Fibroblast of mammary gland (primary cell): ENCODE measurements around the gene HAX1.
"Not testable (repeated sequence)": the region's sequence is repeated elsewhere in the genome, so short reads cannot be mapped to it uniquely, and the experiment has no call there.

Experiments used
- DNase-seq: peaks from one replicate; pipeline ENCODE4 v3.0.0-alpha.2; 2010; ENCODE audit warnings: low read depth
- H3K4me3 ChIP-seq: 2 replicates; pipeline ENCODE4 v1.5.1; 2011; ENCODE audit warnings: low read depth, mild to moderate bottlenecking, low read length, moderate library complexity; ENCODE audit not compliant: control insufficient read depth
- TF ChIP-seq, protein P1 (sequence below): conservative IDR thresholded peaks from 2 replicates; pipeline ENCODE4 v1.5.1; 2011; ENCODE audit warnings: low read depth, low read length, inconsistent platforms; ENCODE audit not compliant: control insufficient read depth, insufficient read depth

The HAX1 gene

DNA sequence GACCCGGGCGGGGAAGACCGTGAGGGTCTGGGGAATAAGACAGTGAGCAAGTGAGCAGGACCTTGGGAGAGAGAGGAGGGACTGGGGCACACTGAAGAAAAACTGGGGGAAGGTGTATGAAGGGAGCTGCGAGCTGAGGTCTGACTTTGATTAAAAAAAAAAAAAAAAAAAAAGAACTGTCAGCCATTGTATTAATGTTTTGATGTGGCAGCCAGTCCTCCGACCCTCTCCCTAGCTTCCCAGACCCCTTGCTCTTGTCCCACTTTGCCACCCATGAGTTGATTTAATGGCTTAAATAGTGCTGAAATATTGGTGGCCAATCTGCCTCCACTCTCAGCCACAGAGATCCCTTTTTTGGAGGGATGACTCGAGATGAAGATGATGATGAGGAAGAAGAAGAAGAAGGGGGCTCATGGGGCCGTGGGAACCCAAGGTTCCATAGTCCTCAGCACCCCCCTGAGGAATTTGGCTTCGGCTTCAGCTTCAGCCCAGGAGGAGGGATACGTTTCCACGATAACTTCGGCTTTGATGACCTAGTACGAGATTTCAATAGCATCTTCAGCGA is 652 bp downstream of the HAX1 start:
- TF ChIP-seq, protein P1, sequence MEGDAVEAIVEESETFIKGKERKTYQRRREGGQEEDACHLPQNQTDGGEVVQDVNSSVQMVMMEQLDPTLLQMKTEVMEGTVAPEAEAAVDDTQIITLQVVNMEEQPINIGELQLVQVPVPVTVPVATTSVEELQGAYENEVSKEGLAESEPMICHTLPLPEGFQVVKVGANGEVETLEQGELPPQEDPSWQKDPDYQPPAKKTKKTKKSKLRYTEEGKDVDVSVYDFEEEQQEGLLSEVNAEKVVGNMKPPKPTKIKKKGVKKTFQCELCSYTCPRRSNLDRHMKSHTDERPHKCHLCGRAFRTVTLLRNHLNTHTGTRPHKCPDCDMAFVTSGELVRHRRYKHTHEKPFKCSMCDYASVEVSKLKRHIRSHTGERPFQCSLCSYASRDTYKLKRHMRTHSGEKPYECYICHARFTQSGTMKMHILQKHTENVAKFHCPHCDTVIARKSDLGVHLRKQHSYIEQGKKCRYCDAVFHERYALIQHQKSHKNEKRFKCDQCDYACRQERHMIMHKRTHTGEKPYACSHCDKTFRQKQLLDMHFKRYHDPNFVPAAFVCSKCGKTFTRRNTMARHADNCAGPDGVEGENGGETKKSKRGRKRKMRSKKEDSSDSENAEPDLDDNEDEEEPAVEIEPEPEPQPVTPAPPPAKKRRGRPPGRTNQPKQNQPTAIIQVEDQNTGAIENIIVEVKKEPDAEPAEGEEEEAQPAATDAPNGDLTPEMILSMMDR = no peak
- peak overlapping the region; percentile 100 for H3K4me3 ChIP-seq

DNA sequence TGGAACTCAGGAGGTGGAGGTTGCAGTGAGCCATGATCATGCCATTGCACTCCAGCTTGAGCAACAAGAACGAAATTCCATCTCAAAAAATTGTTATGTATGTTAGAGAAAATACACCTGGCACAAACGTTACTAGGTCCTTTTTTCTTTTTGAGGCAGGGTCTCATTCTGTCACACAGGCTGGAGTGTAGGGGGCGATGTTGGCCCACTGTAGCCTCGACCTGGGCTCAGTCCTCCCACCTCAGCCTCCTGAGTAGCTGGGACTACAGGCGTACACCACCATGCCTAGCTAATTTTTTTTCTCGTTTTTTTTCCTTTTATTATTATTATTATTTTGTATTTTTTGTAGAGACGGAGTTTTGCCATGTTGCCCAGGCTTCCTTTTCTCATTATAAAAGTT is 4.4 kb downstream of the HAX1 start:
- no peak for DNase-seq
- TF ChIP-seq, protein P1 = peak; percentile 11
- H3K4me3 ChIP-seq = no peak overlapping the region

More for the DNA sequence above, 652 bp downstream of the HAX1 start:
- no peak for DNase-seq

DNA sequence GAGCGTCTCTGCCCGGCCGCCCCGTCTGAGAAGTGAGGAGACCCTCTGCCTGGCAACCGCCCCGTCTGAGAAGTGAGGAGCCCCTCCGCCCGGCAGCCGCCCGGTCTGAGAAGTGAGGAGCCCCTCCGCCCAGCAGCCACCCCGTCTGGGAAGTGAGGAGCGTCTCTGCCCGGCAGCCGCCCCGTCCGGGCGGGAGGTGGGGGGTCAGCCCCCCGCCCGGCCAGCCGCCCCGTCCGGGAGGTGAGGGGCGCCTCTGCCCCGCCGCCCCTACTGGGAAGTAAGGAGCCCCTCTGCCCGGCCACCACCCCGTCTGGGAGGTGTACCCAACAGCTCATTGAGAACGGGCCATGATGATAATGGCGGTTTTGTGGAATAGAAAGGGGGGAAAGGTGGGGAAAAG is 15.2 kb downstream of the HAX1 start:
- not testable (repeated sequence) for H3K4me3 ChIP-seq, DNase-seq

DNA sequence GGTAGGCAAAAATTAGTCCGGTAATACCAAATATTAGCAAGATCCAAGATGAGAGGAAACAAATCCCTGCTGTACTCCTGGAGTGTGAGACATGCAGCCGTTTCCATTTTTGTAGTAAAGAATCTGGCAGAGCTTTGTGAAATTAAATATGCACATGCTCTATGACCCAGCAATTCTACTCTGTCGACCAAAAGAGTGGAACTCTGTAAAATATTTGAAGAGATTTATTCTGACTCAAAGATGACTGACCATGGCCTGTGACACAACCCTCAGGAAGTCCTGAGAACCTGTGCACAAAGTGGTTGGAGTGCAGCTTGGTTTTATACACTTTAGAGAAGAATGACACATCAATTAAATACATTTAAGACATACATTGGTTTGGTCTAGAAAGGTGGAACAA is 16.2 kb downstream of the HAX1 start:
- no peak for DNase-seq
- TF ChIP-seq, protein P1 = no peak

DNA sequence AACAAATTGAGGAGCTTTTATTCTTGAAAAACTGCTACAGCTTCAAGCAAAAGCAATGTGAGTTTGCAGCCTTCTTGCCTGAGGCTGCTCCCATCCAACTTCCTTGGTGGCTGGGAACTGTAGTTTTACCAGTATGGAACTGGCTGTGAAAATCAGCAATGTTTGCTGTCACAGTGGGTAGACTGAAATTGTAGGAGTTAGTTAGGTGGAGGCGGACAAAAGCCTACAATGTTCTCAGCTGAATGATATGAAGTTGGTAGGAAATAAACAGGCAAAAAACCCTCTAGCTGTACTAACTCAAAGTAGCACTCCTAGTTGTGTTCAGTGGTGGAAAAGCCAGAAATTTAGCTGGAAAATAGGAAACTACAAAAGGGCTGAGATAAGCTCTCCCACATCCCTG is 18.5 kb downstream of the HAX1 start:
- TF ChIP-seq, protein P1 = no peak
- DNase-seq = no peak

More for the DNA sequence above, 16.2 kb downstream of the HAX1 start:
- no peak overlapping the region for H3K4me3 ChIP-seq

DNA sequence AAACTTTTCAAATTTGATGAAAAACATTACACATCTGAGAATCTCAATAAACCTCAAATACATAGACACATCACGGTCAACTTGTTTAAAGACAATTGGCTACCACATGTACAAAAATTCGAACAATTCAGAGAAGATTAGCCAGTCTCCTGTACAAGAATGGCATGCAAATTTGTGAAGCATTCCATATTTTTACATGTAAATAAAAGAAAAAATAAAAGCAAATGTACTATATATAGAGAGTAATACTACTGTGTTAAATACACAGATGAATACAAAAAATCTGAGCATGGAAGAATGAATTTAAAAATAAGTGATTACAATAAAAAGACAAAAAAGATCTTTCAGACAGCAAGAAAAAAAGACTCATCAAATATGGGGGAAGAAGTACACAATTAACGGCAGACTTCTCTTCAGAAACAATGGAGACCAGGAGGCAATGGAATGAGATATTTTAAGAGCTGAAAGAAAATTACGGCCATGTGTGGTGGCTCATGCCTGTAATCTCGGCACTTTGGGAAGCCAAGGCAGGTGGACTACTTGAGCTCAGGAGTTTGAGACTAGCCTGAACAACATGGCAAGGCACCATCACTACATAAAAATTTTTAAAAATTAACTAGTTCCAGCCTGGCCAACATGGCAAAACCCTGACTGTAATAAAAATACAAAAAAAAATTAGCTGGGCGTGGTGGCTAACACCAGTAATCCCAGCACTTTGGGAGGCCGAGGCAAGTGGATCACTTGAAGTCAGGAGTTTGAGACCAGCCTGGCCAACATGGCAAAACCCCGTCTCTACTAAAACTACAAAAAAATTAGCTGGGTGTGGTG is 23.2 kb downstream of the HAX1 start:
- no peak overlapping the region for H3K4me3 ChIP-seq
- no peak for DNase-seq
- TF ChIP-seq, protein P1 = no peak

More for the DNA sequence above, 18.5 kb downstream of the HAX1 start:
- no peak overlapping the region for H3K4me3 ChIP-seq

DNA sequence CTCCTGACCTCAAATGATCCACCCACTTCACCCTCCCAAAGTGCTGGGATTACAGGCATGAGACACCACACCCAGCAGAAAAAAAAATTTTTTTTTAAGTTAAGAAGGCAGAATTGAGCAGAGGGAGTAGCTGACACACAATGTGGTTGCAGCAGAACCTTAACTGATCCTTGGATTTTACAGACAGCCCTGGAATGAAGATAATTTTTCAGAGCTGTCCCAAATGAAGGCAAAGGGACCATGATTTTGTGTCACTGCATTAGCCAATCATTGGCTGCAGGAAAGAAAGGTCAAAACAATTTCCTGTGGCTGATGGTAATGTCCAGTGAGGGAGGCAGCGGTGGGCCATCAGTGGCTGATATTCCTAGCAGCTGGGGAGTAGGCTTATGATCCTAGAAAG is 29.2 kb downstream of the HAX1 start:
- DNase-seq = no peak
- H3K4me3 ChIP-seq = no peak overlapping the region

More for the DNA sequence above, 29.2 kb downstream of the HAX1 start:
- TF ChIP-seq, protein P1 = no peak
